ENCODE results near the gene OPN1MW2. TPM values are rescaled to one million over a fixed set of nuclear protein-coding genes. Genes with fewer than 3 reads are reported as not detected.
"Not testable (repeated sequence)": the region's sequence is repeated elsewhere in the genome, so short reads cannot be mapped to it uniquely, and the experiment has no call there.

OPN1MW2 gene
- total RNA-seq, 4 donors from 2014 or later = not detected

GRCh38 chrX:154225292-154225691, 5.7 kb downstream of the OPN1MW2 start:
- H3K36me3 ChIP-seq; H3K27me3 ChIP-seq; H3K9me3 ChIP-seq; H3K27ac ChIP-seq; intact Hi-C loops (cut with DNase I; ENCODE audit: low total_unique reads); in situ Hi-C loops (cut with MboI; ENCODE audit: low pct_ligation_motif_present in 1 of 4, low pct_unique_long_range_greater_than_20kb in 1 of 4, low sequenced_read_pairs in 3 of 4); H3K4me1 ChIP-seq; H3K4me3 ChIP-seq; DNase-seq: not testable (repeated sequence)
- WGBS, 2 donors (ENCODE audit: low coverage in 1 of 2) = no CpG with 5 or more reads among the region's 6 CpGs

GRCh38 chrX:154226706-154227105, 7.2 kb downstream of the OPN1MW2 start:
- DNase-seq; H3K36me3 ChIP-seq; H3K4me3 ChIP-seq; H3K4me1 ChIP-seq; in situ Hi-C loops (cut with MboI; ENCODE audit: low pct_ligation_motif_present in 1 of 4, low pct_unique_long_range_greater_than_20kb in 1 of 4, low sequenced_read_pairs in 3 of 4); intact Hi-C loops (cut with DNase I; ENCODE audit: low total_unique reads); H3K9me3 ChIP-seq; H3K27ac ChIP-seq; H3K27me3 ChIP-seq: not testable (repeated sequence)
- WGBS, 2 donors (ENCODE audit: low coverage in 1 of 2) = no CpG with 5 or more reads among the region's 9 CpGs

- H3K27ac ChIP-seq; in situ Hi-C loops (cut with MboI; ENCODE audit: low pct_ligation_motif_present in 1 of 4, low pct_unique_long_range_greater_than_20kb in 1 of 4, low sequenced_read_pairs in 3 of 4); H3K4me1 ChIP-seq; DNase-seq; H3K9me3 ChIP-seq; intact Hi-C loops (cut with DNase I; ENCODE audit: low total_unique reads); H3K27me3 ChIP-seq; H3K36me3 ChIP-seq; H3K4me3 ChIP-seq: not testable (repeated sequence)
- no CpG with 5 or more reads among the region's 3 CpGs for WGBS, 2 donors (ENCODE audit: low coverage in 1 of 2)
Observed at GRCh38 chrX:154231443-154231842, 11.9 kb downstream of the OPN1MW2 start.

GRCh38 chrX:154233620-154234019, 14.1 kb downstream of the OPN1MW2 start:
- in situ Hi-C loops (cut with MboI; ENCODE audit: low pct_ligation_motif_present in 1 of 4, low pct_unique_long_range_greater_than_20kb in 1 of 4, low sequenced_read_pairs in 3 of 4); H3K9me3 ChIP-seq; H3K27ac ChIP-seq; DNase-seq; H3K4me1 ChIP-seq; H3K4me3 ChIP-seq; H3K36me3 ChIP-seq; H3K27me3 ChIP-seq; intact Hi-C loops (cut with DNase I; ENCODE audit: low total_unique reads): not testable (repeated sequence)
- no CpG with 5 or more reads among the region's 16 CpGs for WGBS, 2 donors (ENCODE audit: low coverage in 1 of 2)

- H3K4me1 ChIP-seq; H3K27ac ChIP-seq; DNase-seq; H3K36me3 ChIP-seq; in situ Hi-C loops (cut with MboI; ENCODE audit: low pct_ligation_motif_present in 1 of 4, low pct_unique_long_range_greater_than_20kb in 1 of 4, low sequenced_read_pairs in 3 of 4); H3K27me3 ChIP-seq; H3K9me3 ChIP-seq; intact Hi-C loops (cut with DNase I; ENCODE audit: low total_unique reads); H3K4me3 ChIP-seq: not testable (repeated sequence)
- 80% methylated on average over 1 of the region's 11 CpGs; no CpG with 5 or more reads in 1 of the 2 donors for WGBS, 2 donors (ENCODE audit: low coverage in 1 of 2)
Observed at GRCh38 chrX:154238939-154239559, 19.5 kb downstream of the OPN1MW2 start.

- 69% methylated on average over 6 of the region's 8 CpGs; no CpG with 5 or more reads in 1 of the 2 donors for WGBS, 2 donors (ENCODE audit: low coverage in 1 of 2)
- not testable (repeated sequence) for H3K27ac ChIP-seq
Observed at GRCh38 chrX:154239982-154240503, 20.5 kb downstream of the OPN1MW2 start.

GRCh38 chrX:154247377-154248045, 28.0 kb downstream of the OPN1MW2 start:
- H3K4me3 ChIP-seq; DNase-seq; H3K36me3 ChIP-seq; H3K27ac ChIP-seq; H3K9me3 ChIP-seq; H3K4me1 ChIP-seq; intact Hi-C loops (cut with DNase I; ENCODE audit: low total_unique reads); H3K27me3 ChIP-seq; in situ Hi-C loops (cut with MboI; ENCODE audit: low pct_ligation_motif_present in 1 of 4, low pct_unique_long_range_greater_than_20kb in 1 of 4, low sequenced_read_pairs in 3 of 4): not testable (repeated sequence)
- WGBS, 2 donors (ENCODE audit: low coverage in 1 of 2) = no CpG with 5 or more reads among the region's 17 CpGs

More at GRCh38 chrX:154239982-154240503, 20.5 kb downstream of the OPN1MW2 start:
- H3K27me3 ChIP-seq; H3K36me3 ChIP-seq; DNase-seq; H3K4me3 ChIP-seq; H3K4me1 ChIP-seq; in situ Hi-C loops (cut with MboI; ENCODE audit: low pct_ligation_motif_present in 1 of 4, low pct_unique_long_range_greater_than_20kb in 1 of 4, low sequenced_read_pairs in 3 of 4); H3K9me3 ChIP-seq; intact Hi-C loops (cut with DNase I; ENCODE audit: low total_unique reads): not testable (repeated sequence)

GRCh38 chrX:154248076-154248475, 28.5 kb downstream of the OPN1MW2 start:
- WGBS, 2 donors (ENCODE audit: low coverage in 1 of 2) = no CpG with 5 or more reads among the region's 10 CpGs
- intact Hi-C loops (cut with DNase I; ENCODE audit: low total_unique reads); H3K9me3 ChIP-seq; H3K36me3 ChIP-seq; H3K4me1 ChIP-seq; H3K27ac ChIP-seq; in situ Hi-C loops (cut with MboI; ENCODE audit: low pct_ligation_motif_present in 1 of 4, low pct_unique_long_range_greater_than_20kb in 1 of 4, low sequenced_read_pairs in 3 of 4); DNase-seq; H3K4me3 ChIP-seq; H3K27me3 ChIP-seq: not testable (repeated sequence)

- H3K4me3 ChIP-seq; DNase-seq; H3K27me3 ChIP-seq; H3K27ac ChIP-seq; in situ Hi-C loops (cut with MboI; ENCODE audit: low pct_ligation_motif_present in 1 of 4, low pct_unique_long_range_greater_than_20kb in 1 of 4, low sequenced_read_pairs in 3 of 4); H3K36me3 ChIP-seq; intact Hi-C loops (cut with DNase I; ENCODE audit: low total_unique reads); H3K4me1 ChIP-seq; H3K9me3 ChIP-seq: not testable (repeated sequence)
- WGBS, 2 donors (ENCODE audit: low coverage in 1 of 2) = no CpG with 5 or more reads among the region's 17 CpGs
Observed at GRCh38 chrX:154257282-154257681, 37.7 kb downstream of the OPN1MW2 start, which contains the start of gene OPN1MW3. Gene OPN1MW3, plus strand, starts transcription at chrX:154257582. Its CDS starts 38 bp downstream, at chrX:154257620.

- H3K9me3 ChIP-seq; H3K4me3 ChIP-seq; DNase-seq; intact Hi-C loops (cut with DNase I; ENCODE audit: low total_unique reads); H3K27ac ChIP-seq; in situ Hi-C loops (cut with MboI; ENCODE audit: low pct_ligation_motif_present in 1 of 4, low pct_unique_long_range_greater_than_20kb in 1 of 4, low sequenced_read_pairs in 3 of 4); H3K4me1 ChIP-seq; H3K36me3 ChIP-seq; H3K27me3 ChIP-seq: not testable (repeated sequence)
- WGBS, 2 donors (ENCODE audit: low coverage in 1 of 2) = no CpG with 5 or more reads among the region's 10 CpGs
Observed at GRCh38 chrX:154258711-154259110, 39.2 kb downstream of the OPN1MW2 start.

GRCh38 chrX:154263072-154263471, 43.5 kb downstream of the OPN1MW2 start:
- WGBS, 2 donors (ENCODE audit: low coverage in 1 of 2) = no CpG with 5 or more reads among the region's 6 CpGs

More at GRCh38 chrX:154263072-154263471, 43.5 kb downstream of the OPN1MW2 start:
- H3K36me3 ChIP-seq; in situ Hi-C loops (cut with MboI; ENCODE audit: low pct_ligation_motif_present in 1 of 4, low pct_unique_long_range_greater_than_20kb in 1 of 4, low sequenced_read_pairs in 3 of 4); H3K27ac ChIP-seq; H3K4me3 ChIP-seq; DNase-seq; H3K27me3 ChIP-seq; H3K4me1 ChIP-seq; H3K9me3 ChIP-seq; intact Hi-C loops (cut with DNase I; ENCODE audit: low total_unique reads): not testable (repeated sequence)
